OCI-LY7 (cell line): Measurements from ENCODE around the gene MEP1B. TPM values are rescaled to one million over a fixed set of nuclear protein-coding genes. Genes with fewer than 3 reads are reported as not detected.

Experiments used
- BruUV-seq: library from RNA; stranded (reverse); fragments of 400-500 nt; replicated peaks from 2 replicates; lab custom pipeline; 2021; lab: Mats Ljungman, UMichigan
- CTCF ChIA-PET: fragments of 300-600 bp; sonication (Branson Sonifier 250); formaldehyde crosslinking; loops from one replicate; lab custom pipeline; 2022; ENCODE audit warnings: antibody characterized with exemption; ENCODE audit not compliant: unreplicated experiment; lab: Charles Lee
- POLR2A ChIA-PET: fragments of 300-600 bp; sonication (Branson Sonifier 250); formaldehyde crosslinking; loops from one replicate; lab custom pipeline; 2022; ENCODE audit warnings: antibody characterized with exemption; lab: Charles Lee
- DNase-seq: peaks from one replicate; pipeline ENCODE4 v3.0.0-alpha.2; 2015; ENCODE audit warnings: low spot score
- H2AFZ ChIP-seq: fragments of 200-600 bp; sonication (generic), shearing (Covaris generic); 2 replicates; pipeline ENCODE4 v1.6.1; 2014; ENCODE audit warnings: mild to moderate bottlenecking, antibody characterized with exemption, low read length, moderate library complexity
- H3K27ac ChIP-seq: fragments of 200-600 bp; sonication (generic); 2 replicates; pipeline ENCODE4 v1.5.1; 2014; ENCODE audit warnings: mixed run types, low read depth, mild to moderate bottlenecking, moderate library complexity, low read length, inconsistent platforms; ENCODE audit not compliant: poor library complexity, severe bottlenecking
- H3K36me3 ChIP-seq: fragments of 200-600 bp; sonication (generic); 2 replicates; pipeline ENCODE4 v1.6.1; 2014; ENCODE audit warnings: mild to moderate bottlenecking, antibody characterized with exemption, low read length, moderate library complexity, mixed read lengths; ENCODE audit not compliant: insufficient read depth
- H3K4me1 ChIP-seq: fragments of 200-600 bp; sonication (generic); 2 replicates; pipeline ENCODE4 v1.5.1; 2014; ENCODE audit warnings: mild to moderate bottlenecking, low read length; ENCODE audit not compliant: insufficient read depth, poor library complexity, severe bottlenecking
- H3K4me2 ChIP-seq: fragments of 200-600 bp; sonication (generic); 2 replicates; pipeline ENCODE4 v1.6.1; 2014; ENCODE audit warnings: mild to moderate bottlenecking, low read length
- H3K4me3 ChIP-seq: fragments of 200-600 bp; sonication (generic); 2 replicates; pipeline ENCODE4 v1.5.1; 2014; ENCODE audit warnings: mild to moderate bottlenecking, low read depth, low read length; ENCODE audit not compliant: poor library complexity, severe bottlenecking
- H3K79me2 ChIP-seq: fragments of 200-600 bp; sonication (generic); 2 replicates; pipeline ENCODE4 v1.6.1; 2016; ENCODE audit warnings: low read depth, mild to moderate bottlenecking, low read length, moderate library complexity, mixed read lengths; ENCODE audit not compliant: insufficient read depth
- H3K9me2 ChIP-seq: fragments of 200-600 bp; sonication (generic); 2 replicates; pipeline ENCODE4 v1.6.1; 2016; ENCODE audit warnings: mild to moderate bottlenecking, low read length, mixed read lengths; ENCODE audit not compliant: insufficient read depth
- H3K9me3 ChIP-seq: fragments of 200-600 bp; sonication (generic); 2 replicates; pipeline ENCODE4 v1.6.1; 2014; ENCODE audit warnings: mild to moderate bottlenecking, mixed run types, low read length, mixed read lengths
- H4K20me1 ChIP-seq: fragments of 200-600 bp; sonication (generic); 2 replicates; pipeline ENCODE4 v1.6.1; 2014; ENCODE audit warnings: mild to moderate bottlenecking, antibody characterized with exemption, low read length, moderate library complexity, mixed read lengths; ENCODE audit not compliant: insufficient read depth
- CTCF ChIP-seq: fragments of 200-600 bp; sonication (generic); conservative IDR thresholded peaks from 2 replicates; pipeline ENCODE4 v1.5.1; 2014; ENCODE audit warnings: mild to moderate bottlenecking, antibody characterized with exemption, low read length, moderate library complexity, mixed read lengths
- EZH2phosphoT487 ChIP-seq: fragments of 200-600 bp; sonication (generic); IDR thresholded peaks from 2 replicates; pipeline ENCODE4 v1.6.1; 2018; ENCODE audit warnings: low read depth, borderline replicate concordance, mild to moderate bottlenecking, mixed run types, antibody characterized with exemption, low read length, moderate library complexity, mixed read lengths
- intact Hi-C: fragments of 100-400 bp; cut with micrococcal nuclease; formaldehyde crosslinking; loops from one replicate; pipeline ENCODE4 v1.10.0; 2022; ENCODE audit not compliant: unreplicated experiment
- total RNA-seq, 2 experiments: library from RNA; depleted of rRNA in 1 of 2; stranded (reverse); fragments of >200 nt in 1 of 2; shearing (Covaris generic) in 1 of 2; gene quantifications; 2 replicates each; pipeline ENCODE4 v1.2.3, GENCODE V29; 2014 to 2022

MEP1B gene
- total RNA-seq, 2 experiments from 2014 or later, result not detected

GRCh38 chr18:32258148-32258547 lies 68.3 kb downstream of the MEP1B start:
- ChIA-PET CTCF (no interaction called here), POLR2A (no interaction called here)
- Histone ChIP-seq H3K36me3 (no peaks in the 10 kb centered on the region), H3K9me2 (no peaks in the 10 kb centered on the region), H3K4me2 (no peak overlapping the region), H3K9me3 (no peaks in the 10 kb centered on the region), H2AFZ (no peak overlapping the region), H3K27ac (no peak overlapping the region), H3K4me3 (no peak overlapping the region), H4K20me1 (no peaks in the 10 kb centered on the region), H3K4me1 (no peaks in the 10 kb centered on the region), H3K79me2 (no peaks in the 10 kb centered on the region)
- BruUV-seq, result no TSS peak
- TF ChIP-seq EZH2phosphoT487, result no peak
- TF ChIP-seq CTCF, result no peak
- no peak for DNase-seq
- intact Hi-C loops, result no loop called here

GRCh38 chr18:32258558-32259204 lies 68.8 kb downstream of the MEP1B start:
- ChIA-PET CTCF (no interaction called here), POLR2A (no interaction called here)
- Histone ChIP-seq H2AFZ (no peak overlapping the region), H3K4me3 (no peak overlapping the region), H3K9me3 (no peaks in the 10 kb centered on the region), H3K79me2 (no peaks in the 10 kb centered on the region), H4K20me1 (no peaks in the 10 kb centered on the region), H3K4me2 (no peak overlapping the region), H3K27ac (no peak overlapping the region), H3K9me2 (no peaks in the 10 kb centered on the region), H3K4me1 (no peaks in the 10 kb centered on the region), H3K36me3 (no peaks in the 10 kb centered on the region)
- no peak for DNase-seq
- BruUV-seq, result no TSS peak
- intact Hi-C loops, result no loop called here
- no peak for TF ChIP-seq CTCF
- TF ChIP-seq EZH2phosphoT487, result no peak

- H3K4me2 ChIP-seq, result no peak overlapping the region
- H3K36me3 ChIP-seq, result no peaks in the 10 kb centered on the region
- no TSS peak for BruUV-seq
- no peak for DNase-seq
- H2AFZ ChIP-seq, result no peak overlapping the region
- no peaks in the 10 kb centered on the region for H3K79me2 ChIP-seq
- CTCF ChIA-PET, result no interaction called here
- intact Hi-C loops, result no loop called here
- H3K9me3 ChIP-seq, result no peaks in the 10 kb centered on the region
- H3K4me3 ChIP-seq, result no peak overlapping the region
- H3K9me2 ChIP-seq, result no peaks in the 10 kb centered on the region
- H4K20me1 ChIP-seq, result no peaks in the 10 kb centered on the region
- POLR2A ChIA-PET, result no interaction called here
- TF ChIP-seq EZH2phosphoT487 (no peak), CTCF (no peak)
- no peaks in the 10 kb centered on the region for H3K4me1 ChIP-seq
- no peak overlapping the region for H3K27ac ChIP-seq
These were observed 69.7 kb downstream of the MEP1B start for GRCh38 chr18:32259553-32259952.
